Measurements from ENCODE around the gene CCDC88C. TPM values are rescaled to one million over a fixed set of nuclear protein-coding genes. Genes with fewer than 3 reads are reported as not detected.

Gene CCDC88C
- total RNA-seq, 1 experiment from 2014 or later: 19.7 TPM

DNA sequence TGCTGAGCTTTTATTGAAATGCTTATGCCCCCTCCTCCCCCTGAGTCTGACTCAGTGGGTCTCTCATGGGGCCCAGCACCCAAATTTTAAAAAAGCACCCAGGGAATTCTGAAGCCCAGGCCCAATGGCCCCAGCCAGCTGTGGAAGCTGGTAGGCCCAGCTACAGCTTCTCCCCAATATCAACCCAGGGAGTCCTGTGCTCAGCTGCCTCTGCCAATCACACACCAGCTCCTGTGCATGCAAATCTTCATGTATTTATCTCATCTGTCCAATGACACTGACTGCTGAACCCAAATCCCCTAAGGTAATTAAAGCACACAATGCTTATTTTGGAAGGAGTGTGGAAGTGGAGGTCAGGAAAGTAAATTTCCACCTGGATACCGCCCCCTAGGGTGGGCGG, 76.3 kb downstream of the CCDC88C start:
- no peaks in the 10 kb centered on the region for H3K27me3 ChIP-seq (ENCODE audit: low read length)
- H3K4me3 ChIP-seq (ENCODE audit: low read length): no peak overlapping the region
- no peaks in the 10 kb centered on the region for H3K79me2 ChIP-seq (ENCODE audit: low read length)
- no peaks in the 10 kb centered on the region for H3K36me3 ChIP-seq (ENCODE audit: low read depth, low read length)
- TF ChIP-seq EZH2phosphoT487 (IDR thresholded peaks at IDR 0.05; ENCODE audit: borderline replicate concordance, low read length) (no peak), CTCF (conservative IDR thresholded peaks at IDR 0.05; ENCODE audit: low read depth, low read length) (no peak), EZH2 (IDR thresholded peaks at IDR 0.05; ENCODE audit: low read length, unreplicated experiment) (no peak)
- no peak overlapping the region for H3K9ac ChIP-seq (ENCODE audit: low read length)
- no peak overlapping the region for H3K27ac ChIP-seq (ENCODE audit: low read length)
- H3K4me2 ChIP-seq (ENCODE audit: low read length): no peak overlapping the region
- CTCF ChIA-PET: no interaction called here
- H3K9me2 ChIP-seq (replicated peaks; ENCODE audit: low read length): no peaks in the 10 kb centered on the region
- POLR2A ChIA-PET (ENCODE audit: unreplicated experiment): no interaction called here
- intact Hi-C loops (cut with micrococcal nuclease): no loop called here
- DNase-seq: no peak
- H3K9me3 ChIP-seq (ENCODE audit: low read length): no peaks in the 10 kb centered on the region
- H3F3A ChIP-seq (ENCODE audit: low read length, unreplicated experiment): no peaks in the 10 kb centered on the region
- H2AFZ ChIP-seq (ENCODE audit: low read length): no peak overlapping the region
- H3K4me1 ChIP-seq (ENCODE audit: insufficient read depth, low read length): peaks cover 8% of the 10 kb centered on the region
- ATAC-seq: no peak
- no peaks in the 10 kb centered on the region for H4K20me1 ChIP-seq (ENCODE audit: low read length)
- BruUV-seq (replicated peaks): no TSS peak

DNA sequence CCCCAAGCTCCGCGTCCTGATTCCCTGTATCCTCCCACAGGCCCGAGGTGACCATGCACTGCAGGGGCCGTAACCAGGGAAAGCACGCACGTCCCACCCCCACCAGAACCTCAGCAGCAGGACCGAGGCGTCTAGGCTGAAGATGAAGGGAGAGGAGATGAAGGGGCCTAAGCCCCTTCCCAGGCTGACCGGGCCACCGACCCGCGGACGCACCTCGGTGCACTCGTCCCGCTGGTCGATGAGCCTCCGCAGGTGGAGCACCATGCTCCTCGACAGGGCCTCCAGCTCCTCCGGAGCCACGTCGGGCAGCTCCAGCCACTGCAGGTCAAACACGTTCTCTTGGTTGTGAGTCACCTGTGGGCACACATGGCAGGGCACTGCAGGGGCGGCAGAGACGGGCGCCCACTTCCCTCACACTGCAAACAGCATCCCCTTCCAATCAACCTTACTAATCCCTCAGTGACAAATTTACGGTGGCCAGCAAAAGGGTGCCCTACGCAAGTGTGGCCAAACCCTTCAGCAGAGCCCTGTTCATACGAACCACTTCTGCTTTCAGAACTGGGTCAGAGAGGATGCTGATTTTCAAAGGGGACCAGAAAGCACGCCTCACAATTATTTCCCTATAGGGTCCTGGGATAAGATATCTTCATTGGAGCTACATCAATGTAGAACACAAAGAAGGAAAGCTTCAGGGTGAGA, 77.8 kb downstream of the CCDC88C start:
- Histone ChIP-seq H3K9me2 (replicated peaks; ENCODE audit: low read length) (no peaks in the 10 kb centered on the region), H4K20me1 (ENCODE audit: low read length) (no peaks in the 10 kb centered on the region), H3K27me3 (ENCODE audit: low read length) (no peaks in the 10 kb centered on the region), H2AFZ (ENCODE audit: low read length) (no peak overlapping the region), H3K36me3 (ENCODE audit: low read depth, low read length) (no peaks in the 10 kb centered on the region), H3K4me2 (ENCODE audit: low read length) (no peak overlapping the region), H3K27ac (ENCODE audit: low read length) (no peak overlapping the region), H3K79me2 (ENCODE audit: low read length) (no peaks in the 10 kb centered on the region), H3K4me3 (ENCODE audit: low read length) (no peak overlapping the region), H3K9me3 (ENCODE audit: low read length) (no peaks in the 10 kb centered on the region), H3K9ac (ENCODE audit: low read length) (no peak overlapping the region), H3F3A (ENCODE audit: low read length, unreplicated experiment) (no peaks in the 10 kb centered on the region), H3K4me1 (ENCODE audit: insufficient read depth, low read length) (no peaks in the 10 kb centered on the region)
- ChIA-PET POLR2A (ENCODE audit: unreplicated experiment) (interaction anchor here (0.6 kb wide), 1 partner anchor 18 kb away, joined by 3 read pairs; no protein-coding TSS in a partner anchor), CTCF (no interaction called here)
- BruUV-seq (replicated peaks): no TSS peak
- TF ChIP-seq EZH2 (IDR thresholded peaks at IDR 0.05; ENCODE audit: low read length, unreplicated experiment): no peak
- TF ChIP-seq CTCF (conservative IDR thresholded peaks at IDR 0.05; ENCODE audit: low read depth, low read length): no peak
- DNase-seq: no peak
- intact Hi-C loops (cut with micrococcal nuclease): no loop called here
- no peak for ATAC-seq

DNA sequence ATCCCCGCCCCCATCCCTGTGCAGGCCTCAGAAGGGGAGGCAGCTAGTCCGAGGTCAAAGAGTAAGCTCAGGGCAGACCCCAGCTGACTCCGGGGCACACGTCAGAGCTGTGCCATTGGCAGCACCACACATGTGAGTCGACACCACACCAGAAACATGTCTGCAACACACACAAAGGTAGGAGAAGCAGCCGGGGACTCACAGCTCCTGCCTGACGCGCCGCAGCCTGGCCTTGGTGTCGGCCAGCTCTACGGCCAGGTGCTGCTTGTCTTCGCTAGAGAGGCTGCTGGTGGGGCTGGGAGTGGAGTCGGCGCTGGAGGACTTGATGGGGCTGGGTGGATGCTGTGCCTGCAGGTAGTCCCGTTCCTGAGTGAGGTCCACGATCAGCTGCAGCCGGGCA, 78.5 kb downstream of the CCDC88C start:
- no peak overlapping the region for H3K9ac ChIP-seq (ENCODE audit: low read length)
- no peaks in the 10 kb centered on the region for H3K27me3 ChIP-seq (ENCODE audit: low read length)
- no peak overlapping the region for H3K4me3 ChIP-seq (ENCODE audit: low read length)
- no peak for TF ChIP-seq EZH2 (IDR thresholded peaks at IDR 0.05; ENCODE audit: low read length, unreplicated experiment)
- TF ChIP-seq CTCF (conservative IDR thresholded peaks at IDR 0.05; ENCODE audit: low read depth, low read length): no peak
- TF ChIP-seq EZH2phosphoT487 (IDR thresholded peaks at IDR 0.05; ENCODE audit: borderline replicate concordance, low read length): no peak
- no peak overlapping the region for H3K4me2 ChIP-seq (ENCODE audit: low read length)
- ChIA-PET CTCF (no interaction called here), POLR2A (ENCODE audit: unreplicated experiment) (no interaction called here)
- H3K9me2 ChIP-seq (replicated peaks; ENCODE audit: low read length): no peaks in the 10 kb centered on the region
- DNase-seq (no peak), ATAC-seq (no peak)
- H2AFZ ChIP-seq (ENCODE audit: low read length): no peak overlapping the region
- intact Hi-C loops (cut with micrococcal nuclease): no loop called here
- H3K27ac ChIP-seq (ENCODE audit: low read length): no peak overlapping the region
- no TSS peak for BruUV-seq (replicated peaks)
- H4K20me1 ChIP-seq (ENCODE audit: low read length): no peaks in the 10 kb centered on the region
- H3F3A ChIP-seq (ENCODE audit: low read length, unreplicated experiment): no peaks in the 10 kb centered on the region
- no peaks in the 10 kb centered on the region for H3K36me3 ChIP-seq (ENCODE audit: low read depth, low read length)
- no peaks in the 10 kb centered on the region for H3K79me2 ChIP-seq (ENCODE audit: low read length)
- H3K4me1 ChIP-seq (ENCODE audit: insufficient read depth, low read length): no peaks in the 10 kb centered on the region
- H3K9me3 ChIP-seq (ENCODE audit: low read length): no peaks in the 10 kb centered on the region

Measured in PC-3 (cell line).